ENCODE data around the gene POLR2M.

GRCh38 chr15:57690341-57690966 is 16.1 kb upstream of the POLR2M start:
- no peak for TF ChIP-seq POLR2A (IDR thresholded peaks at IDR 0.05)
- TF ChIP-seq, protein P1, sequence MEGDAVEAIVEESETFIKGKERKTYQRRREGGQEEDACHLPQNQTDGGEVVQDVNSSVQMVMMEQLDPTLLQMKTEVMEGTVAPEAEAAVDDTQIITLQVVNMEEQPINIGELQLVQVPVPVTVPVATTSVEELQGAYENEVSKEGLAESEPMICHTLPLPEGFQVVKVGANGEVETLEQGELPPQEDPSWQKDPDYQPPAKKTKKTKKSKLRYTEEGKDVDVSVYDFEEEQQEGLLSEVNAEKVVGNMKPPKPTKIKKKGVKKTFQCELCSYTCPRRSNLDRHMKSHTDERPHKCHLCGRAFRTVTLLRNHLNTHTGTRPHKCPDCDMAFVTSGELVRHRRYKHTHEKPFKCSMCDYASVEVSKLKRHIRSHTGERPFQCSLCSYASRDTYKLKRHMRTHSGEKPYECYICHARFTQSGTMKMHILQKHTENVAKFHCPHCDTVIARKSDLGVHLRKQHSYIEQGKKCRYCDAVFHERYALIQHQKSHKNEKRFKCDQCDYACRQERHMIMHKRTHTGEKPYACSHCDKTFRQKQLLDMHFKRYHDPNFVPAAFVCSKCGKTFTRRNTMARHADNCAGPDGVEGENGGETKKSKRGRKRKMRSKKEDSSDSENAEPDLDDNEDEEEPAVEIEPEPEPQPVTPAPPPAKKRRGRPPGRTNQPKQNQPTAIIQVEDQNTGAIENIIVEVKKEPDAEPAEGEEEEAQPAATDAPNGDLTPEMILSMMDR (IDR thresholded peaks at IDR 0.05 in 8 of 11, conservative IDR thresholded peaks at IDR 0.05 in 3 of 11) = no peak
